Upper lobe of left lung (tissue), 4 donors: ENCODE measurements around the gene EXOC7.

Experiments used
- EP300 ChIP-seq, 4 donors: sonication (generic); formaldehyde crosslinking; IDR thresholded peaks; one replicate each; pipeline ENCODE4 v1.5.1; 2017; ENCODE audit warnings: antibody characterized with exemption in 4 of 4, control low read depth in 2 of 4
- POLR2A ChIP-seq, 4 donors: fragments of 450-650 bp; IDR thresholded peaks; one replicate each; pipeline ENCODE4 v1.5.1; 2016 to 2017; ENCODE audit warnings: antibody characterized with exemption in 4 of 4, mild to moderate bottlenecking in 2 of 4
- POLR2AphosphoS5 ChIP-seq, 2 donors: sonication (generic); formaldehyde crosslinking; IDR thresholded peaks; one replicate each; pipeline ENCODE4 v1.5.1; 2017; ENCODE audit warnings: antibody characterized with exemption in 2 of 2
- TF ChIP-seq, protein P1 (sequence below), 6 experiments: fragments of 450-650 bp in 4 of 6; fragments of 200-600 bp in 2 of 6; sonication (generic) in 2 of 6; IDR thresholded peaks; one replicate each; pipeline ENCODE4 v1.5.1; 2016 to 2019; ENCODE audit warnings: antibody characterized with exemption in 6 of 6

DNA sequence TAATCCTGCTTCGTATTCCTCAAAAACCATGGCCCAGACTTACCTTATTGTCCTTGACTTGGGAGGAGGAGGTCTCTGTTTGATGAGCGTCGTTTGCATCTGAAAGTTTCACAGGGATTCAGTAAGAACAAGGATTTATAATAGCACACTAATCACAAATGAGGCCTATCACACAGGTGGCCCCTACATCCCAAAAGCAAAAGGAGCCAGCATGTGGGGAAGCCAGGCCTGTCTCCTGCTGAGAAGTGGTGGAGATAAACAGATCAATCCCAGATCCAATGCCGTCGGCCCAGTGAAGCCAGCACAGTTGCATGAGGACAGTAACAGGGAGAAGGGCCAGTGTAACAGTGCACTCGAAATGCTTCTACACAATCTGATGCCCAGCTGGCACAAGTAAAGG, 63.2 kb downstream of the EXOC7 start:
- TF ChIP-seq POLR2A (IDR thresholded peaks at IDR 0.05) (no peak), POLR2AphosphoS5 (IDR thresholded peaks at IDR 0.05) (no peak), EP300 (IDR thresholded peaks at IDR 0.05) (no peak)
- TF ChIP-seq, protein P1, sequence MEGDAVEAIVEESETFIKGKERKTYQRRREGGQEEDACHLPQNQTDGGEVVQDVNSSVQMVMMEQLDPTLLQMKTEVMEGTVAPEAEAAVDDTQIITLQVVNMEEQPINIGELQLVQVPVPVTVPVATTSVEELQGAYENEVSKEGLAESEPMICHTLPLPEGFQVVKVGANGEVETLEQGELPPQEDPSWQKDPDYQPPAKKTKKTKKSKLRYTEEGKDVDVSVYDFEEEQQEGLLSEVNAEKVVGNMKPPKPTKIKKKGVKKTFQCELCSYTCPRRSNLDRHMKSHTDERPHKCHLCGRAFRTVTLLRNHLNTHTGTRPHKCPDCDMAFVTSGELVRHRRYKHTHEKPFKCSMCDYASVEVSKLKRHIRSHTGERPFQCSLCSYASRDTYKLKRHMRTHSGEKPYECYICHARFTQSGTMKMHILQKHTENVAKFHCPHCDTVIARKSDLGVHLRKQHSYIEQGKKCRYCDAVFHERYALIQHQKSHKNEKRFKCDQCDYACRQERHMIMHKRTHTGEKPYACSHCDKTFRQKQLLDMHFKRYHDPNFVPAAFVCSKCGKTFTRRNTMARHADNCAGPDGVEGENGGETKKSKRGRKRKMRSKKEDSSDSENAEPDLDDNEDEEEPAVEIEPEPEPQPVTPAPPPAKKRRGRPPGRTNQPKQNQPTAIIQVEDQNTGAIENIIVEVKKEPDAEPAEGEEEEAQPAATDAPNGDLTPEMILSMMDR (IDR thresholded peaks at IDR 0.05), result no peak
